Adrenal gland (tissue), 5 donors: ENCODE data around the gene ICA1.

ENCODE experiments used
- CTCF ChIP-seq, 6 experiments: fragments of 450-650 bp in 4 of 6; fragments of 200-600 bp in 2 of 6; sonication (generic) in 1 of 6; IDR thresholded peaks; 1 replicate in 5 of 6; 2 replicates in 1 of 6; pipeline versions ENCODE4 v1.5.1 to v1.8.0; 2016 to 2021; ENCODE audit warnings: antibody characterized with exemption in 6 of 6, mild to moderate bottlenecking in 2 of 6, moderate library complexity in 1 of 6
- POLR2A ChIP-seq, 2 donors: fragments of 450-650 bp; IDR thresholded peaks; one replicate each; pipeline ENCODE4 v1.6.1; 2017; ENCODE audit warnings: antibody characterized with exemption in 2 of 2, mild to moderate bottlenecking in 2 of 2, moderate library complexity in 1 of 2
- donor health status: DM: no; HTN: no; CAD: no.

GRCh38 chr7:8214244-8214824 is 47.6 kb downstream of the ICA1 start:
- TF ChIP-seq CTCF (IDR thresholded peaks at IDR 0.05) (no peak), POLR2A (IDR thresholded peaks at IDR 0.05) (no peak)
